Peyer's patch (tissue), 4 donors: ENCODE results near the gene SGMS2. TPM values are rescaled to one million over a fixed set of nuclear protein-coding genes. Genes with fewer than 3 reads are reported as not detected.
A peak's percentile ranks its signal among the peaks of the same experiment; 100 is the strongest.

Source experiments
- DNase-seq, 3 donors: peaks; one replicate each; pipeline ENCODE4 v3.0.0-alpha.2; 2017 to 2019
- H3K27ac ChIP-seq, 4 donors: fragments of 200-600 bp; sonication (generic); one replicate each; pipeline ENCODE4 v1.5.1; 2016 to 2019
- H3K27me3 ChIP-seq, 2 donors: fragments of 200-600 bp; sonication (generic); one replicate each; pipeline ENCODE4 v1.5.1; 2019
- H3K36me3 ChIP-seq, 3 donors: fragments of 200-600 bp; sonication (generic); one replicate each; pipeline ENCODE4 v1.5.1; 2016 to 2019
- H3K4me1 ChIP-seq, 4 donors: fragments of 200-600 bp; sonication (generic); one replicate each; pipeline ENCODE4 v1.5.1; 2016 to 2019
- H3K4me3 ChIP-seq, 4 donors: fragments of 200-600 bp; sonication (generic); 1 replicate in 3 of 4; 2 replicates in 1 of 4; pipeline ENCODE4 v1.5.1; 2016 to 2019; ENCODE audit warnings: mild to moderate bottlenecking in 1 of 4
- H3K9me3 ChIP-seq, 4 donors: fragments of 200-600 bp; sonication (generic); one replicate each; pipeline ENCODE4 v1.5.1; 2016 to 2019; ENCODE audit warnings: mild to moderate bottlenecking in 1 of 4
- CTCF ChIP-seq, 6 experiments: fragments of 450-650 bp in 4 of 6; fragments of 200-600 bp in 2 of 6; sonication (generic) in 1 of 6; IDR thresholded peaks; one replicate each; pipeline ENCODE4 v1.5.1; 2017 to 2019; ENCODE audit warnings: antibody characterized with exemption in 6 of 6, mild to moderate bottlenecking in 3 of 6, moderate library complexity in 1 of 6
- POLR2A ChIP-seq, 2 donors: fragments of 450-650 bp; IDR thresholded peaks; one replicate each; pipeline ENCODE4 v1.5.1; 2017; ENCODE audit warnings: antibody characterized with exemption in 2 of 2, mild to moderate bottlenecking in 2 of 2, moderate library complexity in 2 of 2
- total RNA-seq, 4 donors: library from RNA; depleted of rRNA; stranded (reverse); fragments of >200 nt; gene quantifications; one replicate each; pipeline ENCODE4 v1.1.0, GENCODE V29; 2016

The SGMS2 gene
- total RNA-seq, 4 donors from 2014 or later, result 40.4 to 350 (median 254) TPM

DNA sequence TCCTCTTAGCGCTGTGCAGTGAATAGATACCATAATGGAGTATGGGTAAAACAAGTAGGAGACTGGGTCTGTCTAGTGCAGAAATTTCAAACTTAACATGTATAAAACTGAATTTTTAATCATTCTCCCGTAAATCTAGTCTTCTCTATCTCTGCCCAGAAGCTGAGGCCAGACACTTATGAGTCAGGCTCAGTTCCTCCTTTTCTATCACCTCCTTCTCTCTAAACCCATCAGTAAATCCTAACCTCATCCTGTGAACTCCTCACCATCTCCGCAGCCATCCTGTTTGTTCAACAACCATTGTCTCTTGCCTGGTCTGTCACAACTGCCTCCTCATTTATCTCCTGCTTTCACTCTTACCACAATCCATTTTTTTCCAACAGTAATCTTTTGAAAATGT, 19.8 kb upstream of the SGMS2 start:
- H3K36me3 ChIP-seq, result no peaks in the 10 kb centered on the region
- DNase-seq, result no peak
- H3K27me3 ChIP-seq, result no peaks in the 10 kb centered on the region
- H3K9me3 ChIP-seq, result peaks cover 0 to 3% (median 0%) of the 10 kb centered on the region in 4 donors
- no peak overlapping the region for H3K4me3 ChIP-seq
- peaks cover 0 to 6% (median 0%) of the 10 kb centered on the region in 4 donors for H3K4me1 ChIP-seq
- no peak overlapping the region for H3K27ac ChIP-seq
- TF ChIP-seq CTCF (IDR thresholded peaks at IDR 0.05), result no peak
- no peak for TF ChIP-seq POLR2A (IDR thresholded peaks at IDR 0.05)

DNA sequence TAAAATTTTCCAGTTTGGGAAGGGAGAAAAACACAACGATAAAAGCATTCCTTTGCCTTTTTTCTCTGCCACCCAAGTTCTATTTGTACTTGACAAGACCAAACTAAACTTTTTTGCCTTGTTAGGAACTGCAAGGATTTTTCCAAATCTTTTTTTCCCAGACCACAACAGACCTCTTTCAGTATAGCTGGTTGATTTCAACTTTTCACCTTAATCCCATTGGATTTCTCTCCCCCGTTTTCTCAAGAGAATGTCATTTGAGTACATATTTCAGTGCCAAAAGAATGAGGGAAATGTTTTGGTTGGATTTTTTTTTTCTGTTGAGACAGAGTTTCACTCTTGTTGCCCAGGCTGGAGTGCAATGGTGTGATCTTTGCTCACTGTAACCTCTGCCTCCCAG, 18.5 kb upstream of the SGMS2 start:
- Histone ChIP-seq H3K9me3 (peaks cover 0 to 3% (median 0%) of the 10 kb centered on the region in 4 donors), H3K27ac (no peak overlapping the region), H3K4me3 (no peak overlapping the region), H3K36me3 (no peaks in the 10 kb centered on the region), H3K4me1 (peaks cover 0 to 3% (median 0%) of the 10 kb centered on the region in 4 donors), H3K27me3 (no peaks in the 10 kb centered on the region)
- DNase-seq, result no peak
- TF ChIP-seq POLR2A (IDR thresholded peaks at IDR 0.05), result no peak
- no peak for TF ChIP-seq CTCF (IDR thresholded peaks at IDR 0.05)

DNA sequence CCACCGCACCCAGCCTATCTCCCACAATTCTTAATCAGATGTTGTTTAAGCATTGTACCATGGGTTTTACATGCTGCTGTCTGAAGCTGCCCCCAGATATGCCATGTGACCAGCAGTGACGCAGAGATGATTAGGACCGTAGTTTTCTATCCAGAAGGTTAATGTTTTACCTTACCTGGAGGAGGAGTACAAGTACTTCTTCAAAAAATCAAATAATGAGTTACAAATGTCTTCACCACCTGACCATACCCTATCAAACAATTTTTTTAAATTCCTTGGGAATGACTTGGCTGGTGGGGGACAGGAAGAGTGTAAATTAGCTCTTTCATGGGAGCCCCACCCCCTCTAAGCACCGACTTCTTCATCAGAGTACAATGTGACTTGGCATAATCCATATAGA, 16.2 kb upstream of the SGMS2 start:
- DNase-seq, result peak in 2 of 3 donors; percentile 52 to 68
- H3K36me3 ChIP-seq, result no peaks in the 10 kb centered on the region
- H3K27me3 ChIP-seq, result no peaks in the 10 kb centered on the region
- no peaks in the 10 kb centered on the region for H3K9me3 ChIP-seq
- peak overlapping the region in 3 of 4 donors; percentile 36 to 85 (median 74) for H3K27ac ChIP-seq
- H3K4me3 ChIP-seq, result peak overlapping the region in 1 of 4 donors; percentile 6
- TF ChIP-seq POLR2A (IDR thresholded peaks at IDR 0.05) (no peak), CTCF (IDR thresholded peaks at IDR 0.05) (no peak)
- peaks cover 0 to 3% (median 0%) of the 10 kb centered on the region in 4 donors for H3K4me1 ChIP-seq

DNA sequence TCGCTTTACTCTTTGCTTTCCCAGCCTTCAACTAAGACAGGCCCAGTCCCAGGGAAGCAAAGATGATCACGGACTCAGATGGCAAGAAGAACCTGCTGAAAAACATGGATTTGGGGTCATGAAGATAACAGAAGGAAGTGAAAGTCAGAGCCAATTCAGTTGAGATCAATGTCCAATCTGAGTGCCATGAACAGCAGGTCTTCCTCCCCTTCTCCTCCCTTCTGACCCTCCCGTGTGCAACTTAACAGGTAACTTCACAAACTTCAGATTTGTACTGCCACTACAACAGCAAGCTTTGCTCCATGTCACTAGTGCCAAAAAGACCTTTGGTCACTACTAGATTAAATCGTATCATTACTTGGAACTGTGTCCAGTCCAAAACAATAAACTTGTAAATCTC, 15.5 kb upstream of the SGMS2 start:
- Histone ChIP-seq H3K27ac (peak overlapping the region in 3 of 4 donors; percentile 36 to 85 (median 74)), H3K36me3 (no peaks in the 10 kb centered on the region), H3K27me3 (no peaks in the 10 kb centered on the region), H3K4me3 (peak overlapping the region in 1 of 4 donors; percentile 6), H3K4me1 (peaks cover 0 to 3% (median 0%) of the 10 kb centered on the region in 4 donors), H3K9me3 (no peaks in the 10 kb centered on the region)
- no peak for TF ChIP-seq POLR2A (IDR thresholded peaks at IDR 0.05)
- TF ChIP-seq CTCF (IDR thresholded peaks at IDR 0.05), result peak in 1 of 6 experiments; percentile 17
- no peak for DNase-seq

GRCh38 chr4:107814758-107815157, 10.0 kb upstream of the SGMS2 start:
- Histone ChIP-seq H3K36me3 (no peaks in the 10 kb centered on the region), H3K4me1 (no peaks in the 10 kb centered on the region), H3K4me3 (no peak overlapping the region), H3K27me3 (no peaks in the 10 kb centered on the region), H3K27ac (no peak overlapping the region), H3K9me3 (no peaks in the 10 kb centered on the region)
- no peak for DNase-seq
- TF ChIP-seq POLR2A (IDR thresholded peaks at IDR 0.05) (no peak), CTCF (IDR thresholded peaks at IDR 0.05) (no peak)

DNA sequence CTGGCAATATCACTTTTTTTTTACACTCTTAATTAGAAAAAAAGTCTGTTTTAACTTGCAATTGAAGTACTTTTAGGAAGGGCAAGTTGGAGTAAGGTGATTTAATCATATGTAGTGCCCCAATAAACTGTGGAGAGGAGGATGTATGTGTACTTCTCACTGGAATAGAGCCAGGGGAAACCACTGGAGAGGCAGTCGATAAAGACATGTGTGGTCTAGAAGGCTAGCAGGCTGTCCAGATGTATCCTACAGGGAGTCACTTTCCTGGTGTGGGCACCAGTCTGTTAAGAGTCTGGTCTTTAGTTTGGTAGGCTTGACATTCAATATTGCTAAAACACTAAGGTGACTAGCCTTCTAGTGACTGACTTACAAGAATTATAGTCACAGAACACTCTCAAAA, 9.6 kb upstream of the SGMS2 start:
- Histone ChIP-seq H3K36me3 (no peaks in the 10 kb centered on the region), H3K27ac (no peak overlapping the region), H3K4me1 (no peaks in the 10 kb centered on the region), H3K9me3 (no peaks in the 10 kb centered on the region), H3K27me3 (no peaks in the 10 kb centered on the region), H3K4me3 (no peak overlapping the region)
- DNase-seq, result no peak
- TF ChIP-seq CTCF (IDR thresholded peaks at IDR 0.05), result no peak
- TF ChIP-seq POLR2A (IDR thresholded peaks at IDR 0.05), result no peak
